ENCODE measurements around the gene BMP7.

Gene BMP7

DNA sequence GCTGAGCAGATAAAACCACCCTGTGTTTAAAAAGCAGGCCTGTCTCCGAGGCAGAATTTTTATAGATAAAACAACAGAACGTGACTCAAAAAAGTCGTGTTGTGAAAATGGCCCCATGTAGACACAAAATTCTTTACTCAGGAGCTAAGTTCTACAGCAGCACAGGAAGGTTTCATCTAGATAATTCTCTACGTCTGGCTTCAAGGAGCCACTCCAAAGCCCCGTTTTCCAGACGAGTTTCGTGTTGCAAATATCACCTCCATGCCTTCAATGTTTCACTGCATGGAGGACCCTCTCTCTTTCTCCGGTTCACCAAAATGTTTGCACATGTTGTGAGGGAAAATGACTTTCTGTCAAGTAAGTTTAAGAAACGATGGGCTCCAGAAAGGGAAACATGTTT is 12.0 kb upstream of the BMP7 start:
- TF ChIP-seq, protein P1, sequence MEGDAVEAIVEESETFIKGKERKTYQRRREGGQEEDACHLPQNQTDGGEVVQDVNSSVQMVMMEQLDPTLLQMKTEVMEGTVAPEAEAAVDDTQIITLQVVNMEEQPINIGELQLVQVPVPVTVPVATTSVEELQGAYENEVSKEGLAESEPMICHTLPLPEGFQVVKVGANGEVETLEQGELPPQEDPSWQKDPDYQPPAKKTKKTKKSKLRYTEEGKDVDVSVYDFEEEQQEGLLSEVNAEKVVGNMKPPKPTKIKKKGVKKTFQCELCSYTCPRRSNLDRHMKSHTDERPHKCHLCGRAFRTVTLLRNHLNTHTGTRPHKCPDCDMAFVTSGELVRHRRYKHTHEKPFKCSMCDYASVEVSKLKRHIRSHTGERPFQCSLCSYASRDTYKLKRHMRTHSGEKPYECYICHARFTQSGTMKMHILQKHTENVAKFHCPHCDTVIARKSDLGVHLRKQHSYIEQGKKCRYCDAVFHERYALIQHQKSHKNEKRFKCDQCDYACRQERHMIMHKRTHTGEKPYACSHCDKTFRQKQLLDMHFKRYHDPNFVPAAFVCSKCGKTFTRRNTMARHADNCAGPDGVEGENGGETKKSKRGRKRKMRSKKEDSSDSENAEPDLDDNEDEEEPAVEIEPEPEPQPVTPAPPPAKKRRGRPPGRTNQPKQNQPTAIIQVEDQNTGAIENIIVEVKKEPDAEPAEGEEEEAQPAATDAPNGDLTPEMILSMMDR (IDR thresholded peaks at IDR 0.05; ENCODE audit: low read depth, low read length) = no peak
- DNase-seq (ENCODE audit: extremely low read depth, low read depth) = no peak

DNA sequence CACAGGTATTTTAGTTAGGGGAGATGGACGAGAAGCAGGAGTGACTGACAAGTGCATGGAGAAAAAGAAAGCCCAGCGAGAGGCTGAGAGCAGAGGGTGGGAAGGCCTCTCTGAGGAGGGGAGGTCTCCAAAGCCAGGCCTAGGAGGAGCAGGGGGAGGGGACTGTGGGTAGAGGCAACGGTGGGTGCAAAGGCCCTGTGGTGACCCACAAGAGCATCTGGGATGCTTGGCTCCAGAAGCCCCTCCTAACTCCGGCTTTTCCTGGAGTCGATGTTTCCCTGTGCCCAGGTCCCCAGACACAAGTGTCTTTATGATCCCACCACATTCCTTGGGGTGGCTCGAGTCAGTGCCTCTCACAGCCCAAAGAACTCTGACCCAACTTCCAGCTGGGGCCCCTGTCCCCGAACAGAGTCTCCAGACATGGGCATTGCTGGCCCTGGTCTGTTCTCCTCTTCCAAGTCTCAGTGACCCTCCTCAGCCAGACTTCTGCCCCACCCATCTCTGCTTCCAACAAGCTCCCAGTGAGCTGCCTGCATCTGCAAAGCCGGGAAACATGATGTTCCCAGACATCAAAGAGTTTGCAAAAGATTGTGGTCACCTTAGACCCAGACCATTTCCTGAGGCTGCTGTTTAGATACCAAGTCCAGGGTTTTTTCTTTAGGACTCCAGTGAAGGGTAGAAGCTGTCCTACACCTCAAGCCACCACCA is 11.1 kb upstream of the BMP7 start:
- TF ChIP-seq, protein P1 (IDR thresholded peaks at IDR 0.05; ENCODE audit: low read depth, low read length) = no peak
- no peak for DNase-seq (ENCODE audit: extremely low read depth, low read depth)

DNA sequence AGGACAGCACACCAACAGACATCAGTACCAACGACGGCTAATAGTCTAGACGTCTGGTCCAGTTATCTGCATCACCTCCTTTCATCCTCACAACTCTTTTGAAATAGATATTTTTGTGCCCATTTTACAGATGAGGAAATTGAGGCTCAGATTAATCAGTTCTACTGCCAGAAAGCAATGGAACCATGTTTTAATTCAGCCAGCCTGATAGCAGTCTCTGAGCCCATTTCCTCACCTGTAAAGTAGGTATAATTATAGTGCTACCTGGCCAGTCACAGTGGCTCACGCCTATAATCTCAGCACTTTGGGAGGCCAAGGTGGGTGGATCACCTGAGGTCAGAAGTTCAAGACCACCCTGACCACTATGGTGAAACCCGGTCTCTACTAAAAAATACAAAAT is 9.8 kb upstream of the BMP7 start:
- no peak for DNase-seq (ENCODE audit: extremely low read depth, low read depth)
- TF ChIP-seq, protein P1 (IDR thresholded peaks at IDR 0.05; ENCODE audit: low read depth, low read length) = no peak

DNA sequence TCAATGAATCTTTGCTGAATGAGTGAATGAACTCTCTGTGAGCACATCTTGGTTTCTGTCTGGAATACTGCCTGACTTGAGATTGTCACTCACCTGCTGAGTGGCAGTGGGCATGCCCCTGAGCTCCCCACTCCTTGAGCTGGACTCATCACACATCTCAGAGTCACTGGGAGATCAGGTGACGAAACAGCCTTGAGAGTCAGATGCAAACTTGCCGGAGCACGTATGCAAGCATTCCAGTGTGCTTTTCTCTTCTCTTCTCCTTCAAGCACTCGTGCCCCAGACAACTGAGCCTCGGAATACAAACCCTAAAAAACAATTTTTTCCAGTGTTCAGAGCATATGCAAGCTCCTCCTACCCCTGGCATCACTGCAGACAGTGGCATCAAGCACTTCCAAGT is 9.4 kb upstream of the BMP7 start:
- DNase-seq (ENCODE audit: extremely low read depth, low read depth) = no peak
- TF ChIP-seq, protein P1 (IDR thresholded peaks at IDR 0.05; ENCODE audit: low read depth, low read length) = no peak

DNA sequence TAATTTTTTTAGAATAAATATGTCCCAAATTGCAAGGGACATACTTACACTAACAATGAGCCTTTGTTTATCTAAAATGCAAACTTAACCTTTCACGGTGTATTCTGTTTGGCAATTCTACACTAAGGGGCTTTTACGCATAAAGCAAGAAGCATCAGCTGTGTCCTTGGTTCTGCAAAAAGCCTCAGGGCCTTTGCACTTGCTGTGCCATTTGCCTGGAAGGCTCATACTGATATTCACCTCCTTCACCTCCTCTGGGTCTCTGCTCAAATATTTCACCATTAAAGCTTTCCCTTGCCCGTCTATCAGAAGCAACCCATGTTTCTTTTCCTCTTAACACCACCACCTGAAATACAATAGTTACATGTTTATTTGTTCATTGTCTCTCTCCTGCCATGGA is 8.9 kb upstream of the BMP7 start:
- DNase-seq (ENCODE audit: extremely low read depth, low read depth) = no peak
- TF ChIP-seq, protein P1 (IDR thresholded peaks at IDR 0.05; ENCODE audit: low read depth, low read length) = no peak

DNA sequence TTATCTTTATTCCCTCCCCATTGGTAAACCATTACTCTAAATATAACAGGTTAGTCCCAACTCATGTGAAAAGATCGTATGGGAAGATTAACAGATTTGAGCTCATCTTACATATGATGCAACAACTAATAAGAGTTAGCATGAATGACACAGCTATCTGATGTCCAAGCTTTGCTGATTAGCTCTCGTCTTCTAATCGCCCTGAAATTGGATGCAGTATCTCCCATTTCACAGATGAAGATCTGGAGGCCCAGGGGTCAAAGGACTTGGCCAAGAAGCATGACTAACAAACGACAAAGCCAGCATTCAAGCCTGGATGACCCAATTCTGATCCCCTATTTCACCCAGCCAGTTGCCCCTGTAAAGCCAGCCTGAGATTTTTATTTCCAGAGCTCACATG is 8.4 kb upstream of the BMP7 start:
- DNase-seq (ENCODE audit: extremely low read depth, low read depth) = no peak
- TF ChIP-seq, protein P1 (IDR thresholded peaks at IDR 0.05; ENCODE audit: low read depth, low read length) = no peak

DNA sequence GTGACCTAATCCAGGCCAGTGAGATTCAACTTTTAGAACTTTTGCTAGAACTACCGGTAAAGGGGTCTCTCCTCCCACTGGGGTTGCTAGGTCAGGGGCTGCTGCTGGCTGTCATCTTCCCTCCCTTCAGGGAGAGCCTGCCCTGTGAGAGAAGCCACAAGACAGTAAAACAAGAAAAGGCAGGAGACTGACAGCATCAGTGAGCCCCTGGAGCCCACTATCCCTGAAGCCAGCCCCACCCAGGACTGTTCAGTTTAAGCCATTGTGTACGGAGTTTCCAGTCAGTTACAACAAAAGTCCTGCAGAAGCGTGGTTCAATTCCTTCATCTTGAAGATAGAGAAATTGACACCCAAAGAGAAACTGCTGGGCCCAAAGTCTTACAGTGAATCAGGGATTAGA is 7.9 kb upstream of the BMP7 start:
- DNase-seq (ENCODE audit: extremely low read depth, low read depth) = no peak
- TF ChIP-seq, protein P1 (IDR thresholded peaks at IDR 0.05; ENCODE audit: low read depth, low read length) = no peak

All from AG09319 (cell line).